ENCODE results near the gene CADM4. TPM values are rescaled to one million over a fixed set of nuclear protein-coding genes. Genes with fewer than 3 reads are reported as not detected.

CADM4 gene
- total and polyA plus RNA-seq, 10 of the 15 experiments (the other 5 are each of a cell fraction or from before 2014, with no cell fraction given): 0.04 to 0.12 (median 0.08) TPM; not detected in 5

- intact Hi-C loops (cut with micrococcal nuclease; ENCODE audit: unreplicated experiment): no loop called here
- H3K27me3 ChIP-seq (replicated peaks in 1 of 2; ENCODE audit: control insufficient read depth in 2 of 2, insufficient read depth in 2 of 2, low read length in 1 of 2): no peaks in the 10 kb centered on the region
- ChIA-PET RAD21 (ENCODE audit: unreplicated experiment) (interaction anchor here (0.7 to 1.7 kb wide), 2 partner anchors 52 to 72 kb away, joined by 3 to 5 read pairs; no protein-coding TSS in a partner anchor), POLR2A (interaction anchor here (0.9 kb wide), 1 partner anchor 64 kb away, joined by 4 read pairs; no protein-coding TSS in a partner anchor), CTCF (interaction anchor here (1.0 to 1.1 kb wide), 3 partner anchors 28 to 79 kb away, joined by 3 to 4 read pairs (median 3); no protein-coding TSS in a partner anchor), SMC1A (ENCODE audit: uncharacterized antibody, unreplicated experiment) (interaction anchor here (0.8 to 1.4 kb wide), 5 partner anchors 21 to 78 kb away, joined by 3 to 4 read pairs (median 3); partner anchors contain the start of gene IRGQ)
- no peak for TF ChIP-seq BACH1 (IDR thresholded peaks at IDR 0.05; ENCODE audit: borderline replicate concordance)
- no peak for TF ChIP-seq YY1 (IDR thresholded peaks at IDR 0.05; ENCODE audit: low read depth, low read length)
- no peak for TF ChIP-seq PAX5 (IDR thresholded peaks at IDR 0.05; ENCODE audit: borderline replicate concordance, low read depth, low read length)
- H3K9me3 ChIP-seq (replicated peaks; ENCODE audit: control insufficient read depth, insufficient read depth, low read length): no peaks in the 10 kb centered on the region
- WGBS (ENCODE audit: insufficient coverage, insufficient replicate concordance, low lambda C conversion rate, missing lambda C conversion rate): 33% methylated on average over 3 of the region's 3 CpGs
- ATAC-seq (no peak), FAIRE-seq (no peak), DNase-seq (ENCODE audit: low read depth, low spot score) (no peak)
- H4K20me1 ChIP-seq (ENCODE audit: control insufficient read depth, insufficient read depth): no peaks in the 10 kb centered on the region
- BruUV-seq (replicated peaks): no TSS peak
- H2AFZ ChIP-seq (ENCODE audit: control insufficient read depth, low read depth, low read length): no peak overlapping the region
- no peaks in the 10 kb centered on the region for H3K79me2 ChIP-seq (ENCODE audit: control insufficient read depth, insufficient read depth, low read length)
- H3K4me2 ChIP-seq (ENCODE audit: control insufficient read depth, insufficient read depth): no peak overlapping the region
- H3K9ac ChIP-seq (ENCODE audit: control insufficient read depth, insufficient read depth, low read length): no peak overlapping the region
- H3K36me3 ChIP-seq (ENCODE audit: control insufficient read depth in 2 of 2, insufficient read depth in 2 of 2, low read length in 1 of 2): no peaks in the 10 kb centered on the region
- peaks cover 15% of the 10 kb centered on the region for H3K4me1 ChIP-seq (ENCODE audit: control insufficient read depth, insufficient read depth, low read length)
- no peak overlapping the region for H3K4me3 ChIP-seq
- in situ Hi-C loops (cut with MboI): no loop called here
- no peak overlapping the region for H3K27ac ChIP-seq (ENCODE audit: control insufficient read depth, insufficient read depth)
Observed at GRCh38 chr19:43673637-43674036, 34.0 kb upstream of the CADM4 start.

DNA sequence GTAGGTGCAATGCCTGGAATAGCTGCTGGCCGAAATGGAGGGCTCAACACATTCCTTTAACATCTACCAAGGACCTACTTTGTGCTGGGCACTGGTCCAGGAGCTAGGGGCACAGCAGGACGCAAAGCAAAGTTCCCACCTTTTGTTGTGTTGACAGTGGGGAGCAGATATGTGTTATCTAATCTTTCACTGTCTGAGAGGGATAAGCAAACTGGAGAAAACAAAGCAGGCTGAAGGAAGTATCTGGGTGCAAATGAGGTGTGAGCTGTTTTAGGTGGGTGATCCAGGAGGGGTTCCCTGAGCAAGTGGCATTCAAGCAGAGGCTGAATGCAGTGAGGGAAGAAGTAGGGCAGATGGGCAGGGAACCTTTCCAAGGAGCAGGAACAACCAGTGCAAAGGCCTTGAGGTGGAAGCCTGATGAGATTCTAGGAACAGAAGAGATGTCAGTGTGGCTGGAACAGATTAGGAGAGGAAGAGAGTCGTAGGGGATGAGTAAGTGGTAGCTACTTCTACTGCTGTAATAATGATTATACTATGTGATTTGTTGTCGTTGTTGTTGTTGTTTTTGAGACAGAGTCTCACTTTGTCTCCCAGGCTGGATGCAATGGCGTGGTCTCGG, 32.5 kb upstream of the CADM4 start:
- Histone ChIP-seq H3K79me2 (ENCODE audit: control insufficient read depth, insufficient read depth, low read length) (no peaks in the 10 kb centered on the region), H3K9me3 (replicated peaks; ENCODE audit: control insufficient read depth, insufficient read depth, low read length) (no peaks in the 10 kb centered on the region), H3K27ac (ENCODE audit: control insufficient read depth, insufficient read depth) (no peak overlapping the region), H4K20me1 (ENCODE audit: control insufficient read depth, insufficient read depth) (no peaks in the 10 kb centered on the region), H3K4me2 (ENCODE audit: control insufficient read depth, insufficient read depth) (no peak overlapping the region), H3K36me3 (ENCODE audit: control insufficient read depth in 2 of 2, insufficient read depth in 2 of 2, low read length in 1 of 2) (no peaks in the 10 kb centered on the region), H3K4me3 (no peak overlapping the region), H3K27me3 (replicated peaks in 1 of 2; ENCODE audit: control insufficient read depth in 2 of 2, insufficient read depth in 2 of 2, low read length in 1 of 2) (no peaks in the 10 kb centered on the region), H2AFZ (ENCODE audit: control insufficient read depth, low read depth, low read length) (no peak overlapping the region), H3K9ac (ENCODE audit: control insufficient read depth, insufficient read depth, low read length) (no peak overlapping the region), H3K4me1 (ENCODE audit: control insufficient read depth, insufficient read depth, low read length) (peaks cover 20% of the 10 kb centered on the region)
- ChIA-PET RAD21 (ENCODE audit: unreplicated experiment) (interaction anchor here (1.3 kb wide), 1 partner anchor 118 kb away, joined by 3 read pairs; no protein-coding TSS in a partner anchor), SMC1A (ENCODE audit: uncharacterized antibody, unreplicated experiment) (interaction anchor here (1.2 kb wide), 1 partner anchor 53 kb away, joined by 3 read pairs; no protein-coding TSS in a partner anchor), POLR2A (no interaction called here), CTCF (interaction anchor here (1.1 kb wide), 1 partner anchor 80 kb away, joined by 3 read pairs; no protein-coding TSS in a partner anchor)
- in situ Hi-C loops (cut with MboI) (no loop called here), intact Hi-C loops (cut with micrococcal nuclease; ENCODE audit: unreplicated experiment) (no loop called here)
- WGBS (ENCODE audit: insufficient coverage, insufficient replicate concordance, low lambda C conversion rate, missing lambda C conversion rate): 40% methylated on average over 6 of the region's 6 CpGs
- DNase-seq (ENCODE audit: low read depth, low spot score) (no peak), ATAC-seq (no peak), FAIRE-seq (no peak)
- BruUV-seq (replicated peaks): no TSS peak
- TF ChIP-seq SPI1 (IDR thresholded peaks at IDR 0.05; ENCODE audit: borderline replicate concordance, insufficient read depth, low read depth, low read length) (no peak), PRDM15 (CRISPR knock-in tag; IDR thresholded peaks at IDR 0.05) (no peak), NFYA (IDR thresholded peaks at IDR 0.05; ENCODE audit: borderline replicate concordance, low read depth, low read length) (no peak)
- TF ChIP-seq, protein P1, sequence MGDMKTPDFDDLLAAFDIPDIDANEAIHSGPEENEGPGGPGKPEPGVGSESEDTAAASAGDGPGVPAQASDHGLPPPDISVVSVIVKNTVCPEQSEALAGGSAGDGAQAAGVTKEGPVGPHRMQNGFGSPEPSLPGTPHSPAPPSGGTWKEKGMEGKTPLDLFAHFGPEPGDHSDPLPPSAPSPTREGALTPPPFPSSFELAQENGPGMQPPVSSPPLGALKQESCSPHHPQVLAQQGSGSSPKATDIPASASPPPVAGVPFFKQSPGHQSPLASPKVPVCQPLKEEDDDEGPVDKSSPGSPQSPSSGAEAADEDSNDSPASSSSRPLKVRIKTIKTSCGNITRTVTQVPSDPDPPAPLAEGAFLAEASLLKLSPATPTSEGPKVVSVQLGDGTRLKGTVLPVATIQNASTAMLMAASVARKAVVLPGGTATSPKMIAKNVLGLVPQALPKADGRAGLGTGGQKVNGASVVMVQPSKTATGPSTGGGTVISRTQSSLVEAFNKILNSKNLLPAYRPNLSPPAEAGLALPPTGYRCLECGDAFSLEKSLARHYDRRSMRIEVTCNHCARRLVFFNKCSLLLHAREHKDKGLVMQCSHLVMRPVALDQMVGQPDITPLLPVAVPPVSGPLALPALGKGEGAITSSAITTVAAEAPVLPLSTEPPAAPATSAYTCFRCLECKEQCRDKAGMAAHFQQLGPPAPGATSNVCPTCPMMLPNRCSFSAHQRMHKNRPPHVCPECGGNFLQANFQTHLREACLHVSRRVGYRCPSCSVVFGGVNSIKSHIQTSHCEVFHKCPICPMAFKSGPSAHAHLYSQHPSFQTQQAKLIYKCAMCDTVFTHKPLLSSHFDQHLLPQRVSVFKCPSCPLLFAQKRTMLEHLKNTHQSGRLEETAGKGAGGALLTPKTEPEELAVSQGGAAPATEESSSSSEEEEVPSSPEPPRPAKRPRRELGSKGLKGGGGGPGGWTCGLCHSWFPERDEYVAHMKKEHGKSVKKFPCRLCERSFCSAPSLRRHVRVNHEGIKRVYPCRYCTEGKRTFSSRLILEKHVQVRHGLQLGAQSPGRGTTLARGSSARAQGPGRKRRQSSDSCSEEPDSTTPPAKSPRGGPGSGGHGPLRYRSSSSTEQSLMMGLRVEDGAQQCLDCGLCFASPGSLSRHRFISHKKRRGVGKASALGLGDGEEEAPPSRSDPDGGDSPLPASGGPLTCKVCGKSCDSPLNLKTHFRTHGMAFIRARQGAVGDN (IDR thresholded peaks at IDR 0.05): no peak
